ENCODE results near the gene HES2.
"Not testable (repeated sequence)": the region's sequence is repeated elsewhere in the genome, so short reads cannot be mapped to it uniquely, and the experiment has no call there.

HES2 gene

DNA sequence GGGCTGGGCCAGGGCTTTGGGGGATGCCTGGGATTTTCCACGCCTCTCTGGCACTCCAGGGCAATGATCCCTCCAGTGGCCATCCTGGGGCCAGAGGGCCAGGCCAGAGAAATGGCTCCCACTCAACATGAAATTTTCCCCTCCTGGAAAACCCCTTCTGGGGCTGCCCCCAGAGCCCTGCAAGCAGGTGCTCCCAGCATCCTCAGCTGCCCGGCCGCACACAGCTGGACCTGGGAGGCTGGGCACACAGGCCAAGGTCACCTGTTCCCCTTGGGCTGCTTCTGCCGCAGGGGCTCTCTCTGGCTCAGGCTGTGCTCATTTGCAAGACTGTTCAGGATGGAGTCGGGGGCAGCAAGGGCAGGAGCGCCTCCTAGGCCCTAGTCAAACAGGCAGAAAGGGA lies 8.7 kb upstream of the HES2 start:
- not testable (repeated sequence) for H2AK5ac ChIP-seq (ENCODE audit: low read length); H3K79me2 ChIP-seq (ENCODE audit: control insufficient read depth, insufficient read depth, low read length, poor library complexity); H3K36me3 ChIP-seq (ENCODE audit: control insufficient read depth in 1 of 2, insufficient read depth in 2 of 2, low read length in 2 of 2); H2AFZ ChIP-seq (ENCODE audit: insufficient read depth, low read length, poor library complexity); H3K79me1 ChIP-seq (ENCODE audit: low read length); H4K8ac ChIP-seq (ENCODE audit: low read depth, low read length); H3K4ac ChIP-seq (ENCODE audit: low read depth, low read length); H2BK120ac ChIP-seq (ENCODE audit: insufficient read depth, low read length, poor library complexity); H3K23ac ChIP-seq (ENCODE audit: low read length); H3K18ac ChIP-seq (ENCODE audit: low read length); H2BK12ac ChIP-seq (ENCODE audit: low read length); DNase-seq; H3K27ac ChIP-seq (ENCODE audit: low read depth, low read length); H3K4me2 ChIP-seq (ENCODE audit: low read length); H3K14ac ChIP-seq (ENCODE audit: low read length); H4K12ac ChIP-seq (ENCODE audit: low read depth, low read length); H4K91ac ChIP-seq (ENCODE audit: low read depth, low read length); H3K4me3 ChIP-seq (ENCODE audit: low read depth, low read length); H2BK5ac ChIP-seq (ENCODE audit: low read depth, low read length, poor library complexity); H3K9me3 ChIP-seq (ENCODE audit: insufficient read depth, low read depth, low read length); H3K4me1 ChIP-seq (ENCODE audit: control insufficient read depth in 1 of 2, insufficient read depth in 2 of 2, low read length in 2 of 2); H3K9ac ChIP-seq (ENCODE audit: low read length)
- WGBS (ENCODE audit: extremely low coverage, insufficient coverage, insufficient read length) = no CpG with 5 or more reads among the region's 6 CpGs
- peaks cover 26% of the 10 kb centered on the region for H3K27me3 ChIP-seq (ENCODE audit: insufficient read depth, low read length)

DNA sequence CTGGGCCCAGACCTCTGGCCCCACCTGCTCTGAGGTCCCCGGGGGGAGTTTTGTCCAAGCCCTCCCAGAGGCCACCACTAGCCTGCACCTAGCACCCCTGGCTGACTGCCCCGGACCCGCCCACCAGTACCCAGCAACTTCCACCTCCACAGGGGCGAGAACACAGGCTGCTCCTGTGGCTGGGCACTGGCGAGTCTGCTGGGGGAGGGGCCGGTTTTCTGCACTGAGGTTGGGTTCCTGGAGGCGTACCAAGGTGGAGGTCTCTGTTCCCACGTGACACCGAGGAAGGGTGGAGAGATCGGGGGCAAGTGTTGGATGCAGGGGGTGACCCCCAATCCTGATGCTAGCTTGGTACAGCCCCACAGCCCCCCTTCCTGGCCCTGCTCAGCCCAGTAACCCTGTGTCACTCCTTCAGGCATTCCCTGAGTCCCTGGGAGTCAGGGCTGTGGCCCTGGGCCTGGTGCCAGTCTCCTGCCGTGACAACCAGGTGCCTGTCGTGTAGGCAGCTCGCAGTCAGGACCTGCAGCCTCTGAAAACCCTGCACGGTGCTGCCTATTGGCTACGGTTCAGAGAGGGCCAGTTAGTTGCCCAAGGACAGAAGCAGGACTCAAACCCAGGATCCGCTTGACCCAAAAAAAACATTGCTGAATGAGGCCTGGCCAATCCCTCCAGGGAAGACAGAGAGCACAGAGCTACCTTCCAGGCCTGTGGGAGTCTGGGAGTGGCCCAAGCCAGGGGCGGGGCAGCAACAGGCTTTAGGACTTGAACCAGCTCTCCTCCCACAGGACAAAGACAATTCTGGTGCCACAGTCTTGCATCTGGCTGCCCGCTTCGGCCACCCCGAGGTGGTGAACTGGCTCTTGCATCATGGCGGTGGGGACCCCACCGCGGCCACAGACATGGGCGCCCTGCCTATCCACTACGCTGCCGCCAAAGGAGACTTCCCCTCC lies 8.0 kb upstream of the HES2 start:
- Histone ChIP-seq H3K79me1 (ENCODE audit: low read length) (no peaks in the 10 kb centered on the region), H3K9me3 (ENCODE audit: insufficient read depth, low read depth, low read length) (peaks cover 7% of the 10 kb centered on the region), H3K4me3 (ENCODE audit: low read depth, low read length) (no peak overlapping the region), H3K14ac (ENCODE audit: low read length) (no peak overlapping the region), H2AK5ac (ENCODE audit: low read length) (no peak overlapping the region), H2AFZ (ENCODE audit: insufficient read depth, low read length, poor library complexity) (no peak overlapping the region), H3K18ac (ENCODE audit: low read length) (no peak overlapping the region), H3K27me3 (ENCODE audit: insufficient read depth, low read length) (peaks cover 26% of the 10 kb centered on the region), H3K79me2 (ENCODE audit: control insufficient read depth, insufficient read depth, low read length, poor library complexity) (no peaks in the 10 kb centered on the region), H3K4ac (ENCODE audit: low read depth, low read length) (no peak overlapping the region), H3K4me2 (ENCODE audit: low read length) (no peak overlapping the region), H3K23ac (ENCODE audit: low read length) (no peak overlapping the region), H2BK12ac (ENCODE audit: low read length) (no peak overlapping the region), H2BK120ac (ENCODE audit: insufficient read depth, low read length, poor library complexity) (no peak overlapping the region), H3K9ac (ENCODE audit: low read length) (no peak overlapping the region), H3K27ac (ENCODE audit: low read depth, low read length) (no peak overlapping the region), H4K12ac (ENCODE audit: low read depth, low read length) (no peak overlapping the region), H4K8ac (ENCODE audit: low read depth, low read length) (no peak overlapping the region), H3K36me3 (ENCODE audit: control insufficient read depth in 1 of 2, insufficient read depth in 2 of 2, low read length in 2 of 2) (no peaks in the 10 kb centered on the region), H3K4me1 (ENCODE audit: control insufficient read depth in 1 of 2, insufficient read depth in 2 of 2, low read length in 2 of 2) (peaks cover 2 to 8% of the 10 kb centered on the region in 2 experiments), H4K91ac (ENCODE audit: low read depth, low read length) (no peak overlapping the region), H2BK5ac (ENCODE audit: low read depth, low read length, poor library complexity) (no peak overlapping the region)
- DNase-seq = no peak
- no CpG with 5 or more reads among the region's 26 CpGs for WGBS (ENCODE audit: extremely low coverage, insufficient coverage, insufficient read length)

DNA sequence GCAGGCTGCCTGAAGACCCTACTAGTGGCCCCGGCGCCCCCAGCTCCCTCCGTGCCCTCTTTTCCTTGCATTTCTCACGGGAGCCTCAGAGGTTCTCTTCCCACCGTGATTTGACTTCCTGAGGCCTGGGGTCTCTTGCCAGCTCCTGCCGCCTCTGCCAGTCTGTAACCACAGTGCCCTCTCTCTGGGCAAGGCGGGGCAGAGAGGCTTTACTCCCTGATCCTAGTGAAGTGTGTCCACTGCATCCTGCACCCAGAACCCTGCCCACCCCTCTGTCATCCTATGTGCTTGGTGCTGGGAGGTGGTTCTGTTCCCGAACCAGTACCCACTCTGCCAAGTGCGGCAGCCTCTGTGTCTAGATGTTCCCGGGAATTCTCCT lies 7.2 kb upstream of the HES2 start:
- H4K8ac ChIP-seq (ENCODE audit: low read depth, low read length) = no peak overlapping the region
- no peak overlapping the region for H3K23ac ChIP-seq (ENCODE audit: low read length)
- H2BK12ac ChIP-seq (ENCODE audit: low read length) = no peak overlapping the region
- H3K14ac ChIP-seq (ENCODE audit: low read length) = no peak overlapping the region
- no peak for DNase-seq
- H4K12ac ChIP-seq (ENCODE audit: low read depth, low read length) = no peak overlapping the region
- H3K79me1 ChIP-seq (ENCODE audit: low read length) = no peaks in the 10 kb centered on the region
- H4K91ac ChIP-seq (ENCODE audit: low read depth, low read length) = no peak overlapping the region
- H3K27me3 ChIP-seq (ENCODE audit: insufficient read depth, low read length) = peaks cover 26% of the 10 kb centered on the region
- H3K36me3 ChIP-seq (ENCODE audit: control insufficient read depth in 1 of 2, insufficient read depth in 2 of 2, low read length in 2 of 2) = no peaks in the 10 kb centered on the region
- H3K4me2 ChIP-seq (ENCODE audit: low read length) = no peak overlapping the region
- H3K4me1 ChIP-seq (ENCODE audit: control insufficient read depth in 1 of 2, insufficient read depth in 2 of 2, low read length in 2 of 2) = peaks cover 2 to 8% of the 10 kb centered on the region in 2 experiments
- no peak overlapping the region for H2BK120ac ChIP-seq (ENCODE audit: insufficient read depth, low read length, poor library complexity)
- peaks cover 7% of the 10 kb centered on the region for H3K9me3 ChIP-seq (ENCODE audit: insufficient read depth, low read depth, low read length)
- no peak overlapping the region for H2AFZ ChIP-seq (ENCODE audit: insufficient read depth, low read length, poor library complexity)
- no peaks in the 10 kb centered on the region for H3K79me2 ChIP-seq (ENCODE audit: control insufficient read depth, insufficient read depth, low read length, poor library complexity)
- H3K4ac ChIP-seq (ENCODE audit: low read depth, low read length) = no peak overlapping the region
- H2AK5ac ChIP-seq (ENCODE audit: low read length) = no peak overlapping the region
- no peak overlapping the region for H3K18ac ChIP-seq (ENCODE audit: low read length)
- no peak overlapping the region for H2BK5ac ChIP-seq (ENCODE audit: low read depth, low read length, poor library complexity)
- H3K4me3 ChIP-seq (ENCODE audit: low read depth, low read length) = no peak overlapping the region
- H3K27ac ChIP-seq (ENCODE audit: low read depth, low read length) = no peak overlapping the region
- no peak overlapping the region for H3K9ac ChIP-seq (ENCODE audit: low read length)
- no CpG with 5 or more reads among the region's 10 CpGs for WGBS (ENCODE audit: extremely low coverage, insufficient coverage, insufficient read length)

DNA sequence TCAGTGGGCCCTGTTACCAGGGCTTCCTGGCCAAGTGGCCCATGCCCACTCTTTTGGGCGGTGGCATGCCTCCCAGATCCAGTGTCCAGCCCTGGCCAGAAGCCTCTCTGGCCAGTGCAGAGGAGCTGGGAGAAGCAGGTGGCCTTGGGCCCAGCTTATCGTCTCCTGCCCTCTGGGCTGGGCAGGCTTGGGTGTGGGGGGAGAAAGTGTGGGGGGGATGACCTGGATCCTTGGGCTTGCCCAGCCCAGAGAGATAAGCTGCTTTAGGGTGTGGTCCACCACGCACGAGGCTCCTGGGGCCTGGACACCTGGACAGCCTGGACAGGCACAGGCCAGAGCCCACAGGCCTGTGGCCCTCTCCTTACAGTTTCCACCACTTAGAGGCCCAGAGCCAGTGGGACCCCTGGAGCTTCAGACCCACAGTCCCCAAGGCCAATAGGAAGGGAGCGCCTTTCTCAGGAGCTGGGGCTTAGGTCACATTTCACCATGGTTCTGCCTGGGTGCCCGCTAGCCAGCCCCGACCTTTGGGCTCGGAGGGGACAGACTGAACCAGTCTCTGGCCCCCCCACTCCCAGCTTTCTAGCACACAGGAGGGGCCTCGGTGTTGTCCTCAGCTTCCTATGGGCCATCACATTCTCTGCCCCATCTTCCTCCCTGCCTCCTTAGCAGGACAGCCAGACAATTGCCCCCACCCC lies 6.7 kb upstream of the HES2 start:
- no CpG with 5 or more reads among the region's 9 CpGs for WGBS (ENCODE audit: extremely low coverage, insufficient coverage, insufficient read length)
- no peak overlapping the region for H3K18ac ChIP-seq (ENCODE audit: low read length)
- peaks cover 2 to 8% of the 10 kb centered on the region in 2 experiments for H3K4me1 ChIP-seq (ENCODE audit: control insufficient read depth in 1 of 2, insufficient read depth in 2 of 2, low read length in 2 of 2)
- H3K14ac ChIP-seq (ENCODE audit: low read length) = no peak overlapping the region
- no peak overlapping the region for H3K9ac ChIP-seq (ENCODE audit: low read length)
- no peak overlapping the region for H3K27ac ChIP-seq (ENCODE audit: low read depth, low read length)
- no peaks in the 10 kb centered on the region for H3K79me2 ChIP-seq (ENCODE audit: control insufficient read depth, insufficient read depth, low read length, poor library complexity)
- no peak overlapping the region for H2BK12ac ChIP-seq (ENCODE audit: low read length)
- H3K36me3 ChIP-seq (ENCODE audit: control insufficient read depth in 1 of 2, insufficient read depth in 2 of 2, low read length in 2 of 2) = no peaks in the 10 kb centered on the region
- H2AK5ac ChIP-seq (ENCODE audit: low read length) = no peak overlapping the region
- H3K27me3 ChIP-seq (ENCODE audit: insufficient read depth, low read length) = peaks cover 30% of the 10 kb centered on the region
- no peak overlapping the region for H4K8ac ChIP-seq (ENCODE audit: low read depth, low read length)
- no peak overlapping the region for H2BK120ac ChIP-seq (ENCODE audit: insufficient read depth, low read length, poor library complexity)
- peaks cover 7% of the 10 kb centered on the region for H3K9me3 ChIP-seq (ENCODE audit: insufficient read depth, low read depth, low read length)
- H3K79me1 ChIP-seq (ENCODE audit: low read length) = no peaks in the 10 kb centered on the region
- H4K91ac ChIP-seq (ENCODE audit: low read depth, low read length) = no peak overlapping the region
- H3K23ac ChIP-seq (ENCODE audit: low read length) = no peak overlapping the region
- no peak overlapping the region for H3K4me3 ChIP-seq (ENCODE audit: low read depth, low read length)
- no peak for DNase-seq
- no peak overlapping the region for H3K4ac ChIP-seq (ENCODE audit: low read depth, low read length)
- H2BK5ac ChIP-seq (ENCODE audit: low read depth, low read length, poor library complexity) = no peak overlapping the region
- no peak overlapping the region for H3K4me2 ChIP-seq (ENCODE audit: low read length)
- H2AFZ ChIP-seq (ENCODE audit: insufficient read depth, low read length, poor library complexity) = no peak overlapping the region
- H4K12ac ChIP-seq (ENCODE audit: low read depth, low read length) = no peak overlapping the region
